Fibroblast of mammary gland (primary cell): ENCODE results near the gene TMEM186.

Experiments used
- DNase-seq: peaks from one replicate; pipeline ENCODE4 v3.0.0-alpha.2; 2010; ENCODE audit warnings: low read depth
- H3K4me3 ChIP-seq: 2 replicates; pipeline ENCODE4 v1.5.1; 2011; ENCODE audit warnings: low read depth, mild to moderate bottlenecking, low read length, moderate library complexity; ENCODE audit not compliant: control insufficient read depth
- TF ChIP-seq, protein P1 (sequence below): conservative IDR thresholded peaks from 2 replicates; pipeline ENCODE4 v1.5.1; 2011; ENCODE audit warnings: low read depth, low read length, inconsistent platforms; ENCODE audit not compliant: control insufficient read depth, insufficient read depth

The TMEM186 gene

GRCh38 chr16:8831871-8832716 lies 34.7 kb upstream of the TMEM186 start:
- H3K4me3 ChIP-seq = no peak overlapping the region
- DNase-seq = no peak
- TF ChIP-seq, protein P1, sequence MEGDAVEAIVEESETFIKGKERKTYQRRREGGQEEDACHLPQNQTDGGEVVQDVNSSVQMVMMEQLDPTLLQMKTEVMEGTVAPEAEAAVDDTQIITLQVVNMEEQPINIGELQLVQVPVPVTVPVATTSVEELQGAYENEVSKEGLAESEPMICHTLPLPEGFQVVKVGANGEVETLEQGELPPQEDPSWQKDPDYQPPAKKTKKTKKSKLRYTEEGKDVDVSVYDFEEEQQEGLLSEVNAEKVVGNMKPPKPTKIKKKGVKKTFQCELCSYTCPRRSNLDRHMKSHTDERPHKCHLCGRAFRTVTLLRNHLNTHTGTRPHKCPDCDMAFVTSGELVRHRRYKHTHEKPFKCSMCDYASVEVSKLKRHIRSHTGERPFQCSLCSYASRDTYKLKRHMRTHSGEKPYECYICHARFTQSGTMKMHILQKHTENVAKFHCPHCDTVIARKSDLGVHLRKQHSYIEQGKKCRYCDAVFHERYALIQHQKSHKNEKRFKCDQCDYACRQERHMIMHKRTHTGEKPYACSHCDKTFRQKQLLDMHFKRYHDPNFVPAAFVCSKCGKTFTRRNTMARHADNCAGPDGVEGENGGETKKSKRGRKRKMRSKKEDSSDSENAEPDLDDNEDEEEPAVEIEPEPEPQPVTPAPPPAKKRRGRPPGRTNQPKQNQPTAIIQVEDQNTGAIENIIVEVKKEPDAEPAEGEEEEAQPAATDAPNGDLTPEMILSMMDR = no peak

DNA sequence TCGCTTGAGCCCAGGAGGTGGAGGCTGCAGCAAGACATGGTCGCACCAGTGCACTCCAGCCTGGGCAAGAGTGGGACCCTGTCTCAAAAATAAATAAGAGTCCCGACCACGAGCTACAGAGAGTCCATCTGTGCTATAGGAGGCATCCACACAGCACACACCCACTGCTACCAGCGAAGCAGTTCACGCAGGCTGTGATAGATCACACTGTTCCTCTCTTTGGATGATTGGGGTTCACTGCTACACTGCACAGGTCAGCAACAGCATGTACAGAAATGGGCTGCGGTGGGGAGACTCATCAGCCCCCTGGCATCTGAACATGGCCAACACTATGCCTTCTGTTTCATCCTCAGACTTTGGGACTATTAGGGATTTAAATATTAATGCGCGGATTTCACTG lies 34.0 kb upstream of the TMEM186 start:
- no peak for DNase-seq
- TF ChIP-seq, protein P1 = no peak
- no peak overlapping the region for H3K4me3 ChIP-seq

- TF ChIP-seq, protein P1 = no peak
- no peak for DNase-seq
- H3K4me3 ChIP-seq = no peak overlapping the region
Observed at GRCh38 chr16:8828541-8829165, 31.2 kb upstream of the TMEM186 start.

DNA sequence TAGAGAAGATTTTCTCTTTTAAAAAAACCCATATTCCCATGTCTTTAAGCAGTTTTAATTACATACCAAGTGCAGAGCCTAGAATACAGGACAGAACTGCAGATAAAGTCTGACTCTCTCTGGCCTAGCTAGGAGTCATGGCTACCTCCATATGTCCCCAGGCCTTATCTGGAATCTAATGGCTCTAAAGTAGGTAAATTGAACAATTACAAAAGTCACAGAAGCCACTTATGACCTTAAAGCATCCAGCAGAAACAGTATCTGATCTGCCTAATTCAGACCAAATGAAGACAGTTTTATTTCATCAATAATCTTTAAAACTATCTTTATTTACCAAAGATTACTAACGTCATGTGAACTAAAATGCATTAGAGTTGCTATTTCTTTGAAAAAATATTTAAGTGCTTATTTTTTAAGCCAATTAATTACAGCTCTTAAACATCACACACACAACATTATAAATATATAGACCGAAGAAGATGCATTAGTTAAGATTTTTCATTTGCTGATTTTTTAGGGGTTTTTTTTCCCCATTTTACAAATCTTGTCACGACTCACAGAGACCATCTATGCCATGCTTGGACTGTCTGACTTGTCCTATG lies 28.9 kb upstream of the TMEM186 start:
- H3K4me3 ChIP-seq = no peak overlapping the region
- no peak for DNase-seq
- TF ChIP-seq, protein P1 = no peak

DNA sequence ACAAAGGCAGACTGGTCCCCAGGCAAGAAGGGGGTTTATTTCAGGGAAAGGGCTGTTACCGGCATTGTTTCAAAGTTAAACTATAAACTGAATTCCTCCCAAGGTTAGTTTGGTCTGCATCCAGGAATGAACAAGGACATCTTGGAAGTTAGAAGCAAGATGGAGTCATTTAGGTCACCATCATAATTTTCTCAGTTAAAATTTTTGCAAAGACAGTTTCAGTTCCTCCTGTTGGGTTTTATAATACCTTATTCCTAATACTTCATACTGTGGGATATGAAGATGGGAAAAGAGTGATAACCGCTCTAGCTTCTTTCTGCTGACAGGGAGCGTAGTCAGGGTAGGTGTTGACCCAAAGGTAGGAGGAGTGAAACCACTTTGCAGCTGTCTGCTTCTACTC lies 25.0 kb upstream of the TMEM186 start:
- TF ChIP-seq, protein P1 = no peak
- no peak overlapping the region for H3K4me3 ChIP-seq
- DNase-seq = no peak

DNA sequence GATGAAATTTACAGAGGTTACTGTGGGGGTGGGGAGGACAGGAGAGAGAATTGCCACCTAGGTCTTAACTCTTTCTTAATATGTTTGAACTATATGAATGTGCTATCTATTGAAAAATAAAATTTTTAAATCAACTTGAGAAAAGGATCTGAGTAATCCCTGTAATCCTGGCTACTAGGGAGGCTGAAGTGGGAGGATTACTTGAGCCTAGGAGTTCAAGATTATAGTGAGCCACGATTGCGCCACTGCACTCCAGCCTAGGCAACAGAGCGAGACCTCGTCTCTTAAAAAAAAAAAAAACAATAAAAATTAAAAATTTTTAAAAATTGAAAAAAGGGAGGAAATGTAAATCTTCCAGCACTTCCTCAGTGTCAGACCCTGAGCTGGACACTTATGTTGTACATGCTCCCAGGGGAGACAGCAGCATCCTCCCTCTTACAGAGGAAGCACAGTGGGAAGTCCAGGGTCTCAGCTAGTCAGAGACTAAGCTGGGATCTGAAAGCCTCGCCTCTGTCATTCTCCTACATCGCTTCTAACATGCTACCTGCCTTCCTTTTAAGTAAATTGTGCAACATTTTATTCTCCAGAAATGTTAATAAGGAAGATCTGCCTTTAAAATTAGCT lies 22.1 kb upstream of the TMEM186 start:
- TF ChIP-seq, protein P1 = no peak
- DNase-seq = no peak
- no peak overlapping the region for H3K4me3 ChIP-seq
